Measurements from ENCODE around the gene RECK.

RECK gene

GRCh38 chr9:36166168-36166927, 129.6 kb downstream of the RECK start:
- Histone ChIP-seq H2AFZ (ENCODE audit: low read depth, low read length) (peak overlapping the region; percentile 62), H3K9me3 (ENCODE audit: low read length) (peaks cover 2% of the 10 kb centered on the region), H3K27me3 (ENCODE audit: insufficient read depth, low read length) (peaks cover 6% of the 10 kb centered on the region), H3K4me1 (ENCODE audit: insufficient read depth, low read length) (peaks cover 8% of the 10 kb centered on the region), H3K36me3 (ENCODE audit: insufficient read depth, low read length) (no peaks in the 10 kb centered on the region), H3K4me3 (ENCODE audit: low read length) (no peak overlapping the region)

GRCh38 chr9:36169166-36169565, 132.5 kb downstream of the RECK start, which contains the start of gene CCIN:
TSS of gene CCIN (plus strand) at chr9:36169388. CDS start at chr9:36169503, 115 bp downstream.
- Histone ChIP-seq H3K4me3 (ENCODE audit: low read length) (no peak within 1 kb of the TSS), H3K9me3 (ENCODE audit: low read length) (peaks cover 2% of the 10 kb centered on the region), H3K4me1 (ENCODE audit: insufficient read depth, low read length) (no peaks in the 10 kb centered on the region), H3K36me3 (ENCODE audit: insufficient read depth, low read length) (no peaks in the 10 kb centered on the region), H3K27me3 (ENCODE audit: insufficient read depth, low read length) (peaks cover 6% of the 10 kb centered on the region), H2AFZ (ENCODE audit: low read depth, low read length) (no peak within 1 kb of the TSS)

GRCh38 chr9:36169708-36170107, 133.0 kb downstream of the RECK start:
- no peaks in the 10 kb centered on the region for H3K36me3 ChIP-seq (ENCODE audit: insufficient read depth, low read length)
- no peaks in the 10 kb centered on the region for H3K4me1 ChIP-seq (ENCODE audit: insufficient read depth, low read length)
- H2AFZ ChIP-seq (ENCODE audit: low read depth, low read length), result no peak overlapping the region
- H3K9me3 ChIP-seq (ENCODE audit: low read length), result peaks cover 2% of the 10 kb centered on the region
- no peak overlapping the region for H3K4me3 ChIP-seq (ENCODE audit: low read length)
- peaks cover 6% of the 10 kb centered on the region for H3K27me3 ChIP-seq (ENCODE audit: insufficient read depth, low read length)

- Histone ChIP-seq H2AFZ (ENCODE audit: low read depth, low read length) (no peak overlapping the region), H3K4me3 (ENCODE audit: low read length) (no peak overlapping the region), H3K36me3 (ENCODE audit: insufficient read depth, low read length) (no peaks in the 10 kb centered on the region), H3K9me3 (ENCODE audit: low read length) (peaks cover 2% of the 10 kb centered on the region), H3K4me1 (ENCODE audit: insufficient read depth, low read length) (no peaks in the 10 kb centered on the region), H3K27me3 (ENCODE audit: insufficient read depth, low read length) (peaks cover 6% of the 10 kb centered on the region)
These were observed 133.8 kb downstream of the RECK start for GRCh38 chr9:36170531-36170930.

GRCh38 chr9:36173861-36174260, 137.1 kb downstream of the RECK start:
- Histone ChIP-seq H3K4me1 (ENCODE audit: insufficient read depth, low read length) (no peaks in the 10 kb centered on the region), H3K36me3 (ENCODE audit: insufficient read depth, low read length) (no peaks in the 10 kb centered on the region), H3K4me3 (ENCODE audit: low read length) (no peak overlapping the region), H3K9me3 (ENCODE audit: low read length) (peaks cover 2% of the 10 kb centered on the region), H2AFZ (ENCODE audit: low read depth, low read length) (no peak overlapping the region), H3K27me3 (ENCODE audit: insufficient read depth, low read length) (peaks cover 6% of the 10 kb centered on the region)

Data from neuron (in vitro differentiated cells).